GM18867 (cell line): Measurements from ENCODE around the gene ITPR2.
"Not testable (repeated sequence)": the region's sequence is repeated elsewhere in the genome, so short reads cannot be mapped to it uniquely, and the experiment has no call there.

ENCODE experiments used
- ATAC-seq: cut with Tn5 transposase; IDR thresholded peaks from one replicate; pipeline ENCODE4 v1.9.1; 2021; ENCODE audit warnings: mild to moderate bottlenecking, moderate library complexity; ENCODE audit not compliant: unreplicated experiment

Gene ITPR2

GRCh38 chr12:26488351-26488750 lies 344.6 kb downstream of the ITPR2 start:
- ATAC-seq = no peak

GRCh38 chr12:26473291-26473690 lies 359.7 kb downstream of the ITPR2 start:
- peak; percentile 87 for ATAC-seq

- peak; percentile 73 for ATAC-seq
Observed at GRCh38 chr12:26471560-26471959, 361.4 kb downstream of the ITPR2 start.

GRCh38 chr12:26469421-26470180 lies 363.4 kb downstream of the ITPR2 start:
- ATAC-seq = no peak

GRCh38 chr12:26467351-26467750 lies 365.6 kb downstream of the ITPR2 start:
- ATAC-seq = no peak

GRCh38 chr12:26466726-26467125 lies 366.3 kb downstream of the ITPR2 start:
- ATAC-seq = no peak

- ATAC-seq = no peak
Observed at GRCh38 chr12:26465419-26466097, 367.4 kb downstream of the ITPR2 start.

- no peak for ATAC-seq
Observed at GRCh38 chr12:26461776-26462175, 371.2 kb downstream of the ITPR2 start.

GRCh38 chr12:26460361-26460760 lies 372.6 kb downstream of the ITPR2 start:
- ATAC-seq = no peak

- no peak for ATAC-seq
Observed at GRCh38 chr12:26455936-26456574, 376.9 kb downstream of the ITPR2 start.

- no peak for ATAC-seq
Observed at GRCh38 chr12:26453246-26453645, 379.7 kb downstream of the ITPR2 start.

- ATAC-seq = no peak
Observed at GRCh38 chr12:26452511-26452910, 380.5 kb downstream of the ITPR2 start.

GRCh38 chr12:26451763-26452162 lies 381.2 kb downstream of the ITPR2 start:
- no peak for ATAC-seq

- ATAC-seq = no peak
Observed at GRCh38 chr12:26445909-26446308, 387.1 kb downstream of the ITPR2 start.

GRCh38 chr12:26443309-26443708 lies 389.7 kb downstream of the ITPR2 start:
- ATAC-seq = no peak

GRCh38 chr12:26441434-26441833 lies 391.6 kb downstream of the ITPR2 start:
- no peak for ATAC-seq

GRCh38 chr12:26435069-26435404 lies 398.0 kb downstream of the ITPR2 start:
- no peak for ATAC-seq

- no peak for ATAC-seq
Observed at GRCh38 chr12:26434299-26435068, 398.5 kb downstream of the ITPR2 start.

- not testable (repeated sequence) for ATAC-seq
Observed at GRCh38 chr12:26433701-26434100, 399.3 kb downstream of the ITPR2 start.

GRCh38 chr12:26431211-26431610 lies 401.8 kb downstream of the ITPR2 start:
- no peak for ATAC-seq

- not testable (repeated sequence) for ATAC-seq
Observed at GRCh38 chr12:26430596-26430995, 402.4 kb downstream of the ITPR2 start.
